HepG2 (cell line): ENCODE results near the gene SLC7A10. TPM values are rescaled to one million over a fixed set of nuclear protein-coding genes. Genes with fewer than 3 reads are reported as not detected.
A peak's percentile ranks its signal among the peaks of the same experiment; 100 is the strongest.

ENCODE experiments used
- CEBPG ChIP-seq: IDR thresholded peaks from 2 replicates; pipeline ENCODE4 v1.6.1; 2016
- DPF2 ChIP-seq: sonication (generic); formaldehyde crosslinking; IDR thresholded peaks from 2 replicates; pipeline ENCODE4 v1.4.0; 2020; ENCODE audit warnings: mild to moderate bottlenecking, low read depth, missing genetic modification reagents, borderline replicate concordance
- FOSL2 ChIP-seq: sonication (generic); formaldehyde crosslinking; IDR thresholded peaks from 2 replicates; pipeline ENCODE4 v1.4.0; 2020; ENCODE audit warnings: missing genetic modification reagents
- FOXK2 ChIP-seq: fragments of 450-650 bp; IDR thresholded peaks from 2 replicates; pipeline ENCODE4 v1.6.1; 2016
- GZF1 ChIP-seq: sonication (generic); formaldehyde crosslinking; IDR thresholded peaks from 2 replicates; pipeline ENCODE4 v1.5.1; 2020; ENCODE audit warnings: mild to moderate bottlenecking, missing genetic modification reagents
- HNF4A ChIP-seq: sonication (generic); formaldehyde crosslinking; IDR thresholded peaks from 2 replicates; pipeline ENCODE4 v1.4.0; 2020; ENCODE audit warnings: missing genetic modification reagents
- KLF13 ChIP-seq: sonication (generic); formaldehyde crosslinking; IDR thresholded peaks from 2 replicates; pipeline ENCODE4 v1.4.0; 2020; ENCODE audit warnings: mild to moderate bottlenecking, missing genetic modification reagents
- KMT2B ChIP-seq: IDR thresholded peaks from 2 replicates; pipeline ENCODE4 v1.6.1; 2016; ENCODE audit warnings: missing genetic modification reagents, missing compliant biosample characterization
- MBD4 ChIP-seq: IDR thresholded peaks from 2 replicates; pipeline ENCODE4 v1.6.1; 2012; ENCODE audit warnings: low read length, inconsistent platforms, borderline replicate concordance
- MIER2 ChIP-seq: IDR thresholded peaks from 2 replicates; pipeline ENCODE4 v1.6.1; 2016; ENCODE audit warnings: missing biosample characterization, missing genetic modification reagents
- PCBP1 ChIP-seq: fragments of 200-400 bp; formaldehyde crosslinking; IDR thresholded peaks from 2 replicates; pipeline ENCODE4 v1.6.1; 2017; ENCODE audit warnings: mild to moderate bottlenecking, low read depth, low read length, borderline replicate concordance
- SNRNP70 ChIP-seq: fragments of 200-400 bp; formaldehyde crosslinking; IDR thresholded peaks from 2 replicates; pipeline ENCODE4 v1.6.1; 2017; ENCODE audit warnings: mild to moderate bottlenecking, low read depth, low read length, moderate library complexity
- THYN1 ChIP-seq: sonication (generic); formaldehyde crosslinking; IDR thresholded peaks from 2 replicates; pipeline ENCODE4 v1.8.1; 2023; ENCODE audit warnings: low read depth, mild to moderate bottlenecking, moderate library complexity, missing genetic modification reagents, borderline replicate concordance
- ZNF136 ChIP-seq: sonication (generic); formaldehyde crosslinking; IDR thresholded peaks from 2 replicates; pipeline ENCODE4 v1.8.1; 2022; ENCODE audit warnings: low read depth, mild to moderate bottlenecking, moderate library complexity, missing genetic modification reagents
- ZNF292 ChIP-seq: sonication (generic); formaldehyde crosslinking; IDR thresholded peaks from 2 replicates; pipeline ENCODE4 v1.8.1; 2022; ENCODE audit warnings: mild to moderate bottlenecking, low read depth, missing genetic modification reagents, borderline replicate concordance
- ZSCAN12 ChIP-seq: sonication (generic); formaldehyde crosslinking; IDR thresholded peaks from 2 replicates; pipeline ENCODE4 v1.9.0; 2021; ENCODE audit warnings: mild to moderate bottlenecking, missing genetic modification reagents
- polyA plus RNA-seq, 8 experiments: library from polyadenylated mRNA; depleted of rRNA in 3 of 8; stranded (reverse) in 7 of 8; unstranded in 1 of 8; fragments of >200 nt; fragmentation: Illumina TruSeq in 4 of 8; extraction: Trizol in 4 of 8; gene quantifications; 2 replicates each; pipeline versions ENCODE4 v1.2.1 to v1.2.3, GENCODE V29; 2011 to 2016; ENCODE audit warnings: low read depth in 4 of 8, missing spikeins in 1 of 8, mixed read lengths in 1 of 8; ENCODE audit not compliant: insufficient read depth in 1 of 8
- total RNA-seq, 5 experiments: library from RNA; depleted of rRNA; stranded (reverse); fragments of >200 nt; fragmentation: Illumina TruSeq; extraction: Trizol; gene quantifications; 2 replicates each; pipeline ENCODE4 v1.2.3, GENCODE V29; 2016; ENCODE audit warnings: low read depth in 1 of 5
- TF ChIP-seq, protein P1 (sequence below): sonication (generic); formaldehyde crosslinking; IDR thresholded peaks from 2 replicates; pipeline ENCODE4 v1.8.0; 2022; ENCODE audit warnings: low read depth, missing genetic modification reagents
- TF ChIP-seq, protein P2 (sequence below): sonication (generic); formaldehyde crosslinking; IDR thresholded peaks from 2 replicates; pipeline ENCODE4 v1.8.0; 2022; ENCODE audit warnings: missing genetic modification reagents, mild to moderate bottlenecking, inconsistent platforms, borderline replicate concordance
- TF ChIP-seq, protein P3 (sequence below): conservative IDR thresholded peaks from 2 replicates; pipeline ENCODE4 v1.6.1; 2018; ENCODE audit warnings: missing genetic modification reagents
- TF ChIP-seq, protein P4 (sequence below): sonication (generic); formaldehyde crosslinking; conservative IDR thresholded peaks from 2 replicates; pipeline ENCODE4 v1.4.0; 2020; ENCODE audit warnings: missing genetic modification reagents
- TF ChIP-seq, protein P5 (sequence below): sonication (generic); formaldehyde crosslinking; IDR thresholded peaks from 2 replicates; pipeline ENCODE4 v1.4.0; 2020; ENCODE audit warnings: low read depth, mild to moderate bottlenecking, missing genetic modification reagents
- TF ChIP-seq, protein P6 (sequence below): sonication (generic); formaldehyde crosslinking; IDR thresholded peaks from 2 replicates; pipeline ENCODE4 v1.5.0; 2020; ENCODE audit warnings: mild to moderate bottlenecking, missing genetic modification reagents, moderate library complexity

SLC7A10 gene
- total and polyA plus RNA-seq, 2 of the 13 experiments (the other 11 are each of a cell fraction or from before 2014, with no cell fraction given): 1.1 to 2.2 TPM

DNA sequence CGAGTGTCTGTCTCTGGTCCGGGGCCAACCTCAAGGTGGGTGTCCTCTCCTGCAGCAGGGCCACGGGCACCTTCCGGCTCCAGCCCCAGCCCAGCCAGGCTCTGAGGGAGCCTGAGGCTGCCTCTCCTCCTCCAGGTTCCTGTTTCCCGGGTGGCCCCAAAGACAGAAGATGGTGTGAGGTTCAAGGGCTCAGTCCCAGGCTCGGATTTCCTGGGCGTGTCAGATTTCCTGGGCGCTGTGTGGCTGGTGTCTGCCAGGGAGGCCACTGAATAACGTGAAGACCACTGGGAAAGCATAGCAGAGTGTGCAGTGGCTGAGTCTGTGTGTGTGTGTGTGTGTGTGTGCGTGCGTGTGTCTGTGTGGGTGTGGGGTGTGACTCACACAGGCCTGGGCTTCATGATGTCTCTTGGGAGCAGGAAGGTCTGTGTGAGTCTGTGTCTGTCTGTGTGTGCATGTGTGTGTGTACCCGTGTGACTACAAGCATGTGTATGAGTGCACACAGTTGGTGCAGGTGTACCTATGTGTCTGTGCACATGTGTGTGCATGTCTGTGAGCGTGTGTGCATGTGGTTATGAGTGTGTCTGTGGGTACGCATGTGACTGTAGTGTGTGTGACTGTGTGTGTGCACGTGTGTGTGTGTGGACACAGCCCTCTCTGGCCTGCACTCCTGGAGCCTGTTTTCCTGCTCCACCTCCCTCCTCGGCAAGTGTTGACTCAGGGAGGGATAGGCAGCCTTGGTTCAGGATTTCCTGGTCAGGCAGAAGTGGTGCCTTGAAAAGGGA, 48.4 kb upstream of the SLC7A10 start (continued):
- TF ChIP-seq, protein P1, sequence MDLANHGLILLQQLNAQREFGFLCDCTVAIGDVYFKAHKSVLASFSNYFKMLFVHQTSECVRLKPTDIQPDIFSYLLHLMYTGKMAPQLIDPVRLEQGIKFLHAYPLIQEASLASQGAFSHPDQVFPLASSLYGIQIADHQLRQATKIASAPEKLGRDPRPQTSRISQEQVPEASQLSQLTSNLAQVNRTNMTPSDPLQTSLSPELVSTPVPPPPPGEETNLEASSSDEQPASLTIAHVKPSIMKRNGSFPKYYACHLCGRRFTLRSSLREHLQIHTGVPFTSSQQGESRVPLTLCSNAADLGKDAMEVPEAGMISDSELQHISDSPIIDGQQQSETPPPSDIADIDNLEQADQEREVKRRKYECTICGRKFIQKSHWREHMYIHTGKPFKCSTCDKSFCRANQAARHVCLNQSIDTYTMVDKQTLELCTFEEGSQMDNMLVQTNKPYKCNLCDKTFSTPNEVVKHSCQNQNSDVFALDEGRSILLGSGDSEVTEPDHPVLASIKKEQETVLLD (CRISPR knock-in tag): no peak
- TF ChIP-seq ZNF136 (CRISPR knock-in tag) (0 out of 2 replicates have a peak, but pooled peaks have one; percentile 11), DPF2 (CRISPR knock-in tag) (peak; percentile 71; the same call in 1 of the 2 replicates), MBD4 (no peak), MIER2 (CRISPR knock-in tag) (no peak; the same call in 1 of the 2 replicates), GZF1 (CRISPR knock-in tag) (no peak), PCBP1 (no peak), FOSL2 (peak; percentile 81), ZNF292 (CRISPR knock-in tag) (peak; percentile 64), ZSCAN12 (CRISPR knock-in tag) (no peak), HNF4A (CRISPR knock-in tag) (peak; percentile 62), SNRNP70 (no peak), FOXK2 (no peak), CEBPG (CRISPR knock-in tag) (peak; percentile 27; the same call in 1 of the 2 replicates), THYN1 (CRISPR knock-in tag) (no peak), KMT2B (peak; percentile 40; the same call in 1 of the 2 replicates), KLF13 (CRISPR knock-in tag) (no peak)
- TF ChIP-seq, protein P2, sequence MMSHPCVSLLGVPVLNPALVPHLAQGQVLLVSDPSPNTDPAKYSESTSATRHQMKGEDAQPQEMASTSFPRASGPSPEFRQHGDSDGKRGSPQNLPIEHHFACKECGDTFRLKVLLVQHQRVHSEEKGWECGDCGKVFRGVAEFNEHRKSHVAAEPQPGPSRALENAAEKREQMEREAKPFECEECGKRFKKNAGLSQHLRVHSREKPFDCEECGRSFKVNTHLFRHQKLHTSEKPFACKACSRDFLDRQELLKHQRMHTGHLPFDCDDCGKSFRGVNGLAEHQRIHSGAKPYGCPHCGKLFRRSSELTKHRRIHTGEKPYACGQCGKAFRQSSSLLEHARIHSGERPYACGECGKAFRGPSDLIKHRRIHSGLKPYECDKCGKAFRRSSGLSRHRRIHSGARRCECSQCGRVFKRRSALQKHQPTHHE (CRISPR knock-in tag): no peak
- TF ChIP-seq, protein P3, sequence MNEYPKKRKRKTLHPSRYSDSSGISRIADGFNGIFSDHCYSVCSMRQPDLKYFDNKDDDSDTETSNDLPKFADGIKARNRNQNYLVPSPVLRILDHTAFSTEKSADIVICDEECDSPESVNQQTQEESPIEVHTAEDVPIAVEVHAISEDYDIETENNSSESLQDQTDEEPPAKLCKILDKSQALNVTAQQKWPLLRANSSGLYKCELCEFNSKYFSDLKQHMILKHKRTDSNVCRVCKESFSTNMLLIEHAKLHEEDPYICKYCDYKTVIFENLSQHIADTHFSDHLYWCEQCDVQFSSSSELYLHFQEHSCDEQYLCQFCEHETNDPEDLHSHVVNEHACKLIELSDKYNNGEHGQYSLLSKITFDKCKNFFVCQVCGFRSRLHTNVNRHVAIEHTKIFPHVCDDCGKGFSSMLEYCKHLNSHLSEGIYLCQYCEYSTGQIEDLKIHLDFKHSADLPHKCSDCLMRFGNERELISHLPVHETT: 0 out of 2 replicates have a peak, but pooled peaks have one; percentile 65
- TF ChIP-seq, protein P4, sequence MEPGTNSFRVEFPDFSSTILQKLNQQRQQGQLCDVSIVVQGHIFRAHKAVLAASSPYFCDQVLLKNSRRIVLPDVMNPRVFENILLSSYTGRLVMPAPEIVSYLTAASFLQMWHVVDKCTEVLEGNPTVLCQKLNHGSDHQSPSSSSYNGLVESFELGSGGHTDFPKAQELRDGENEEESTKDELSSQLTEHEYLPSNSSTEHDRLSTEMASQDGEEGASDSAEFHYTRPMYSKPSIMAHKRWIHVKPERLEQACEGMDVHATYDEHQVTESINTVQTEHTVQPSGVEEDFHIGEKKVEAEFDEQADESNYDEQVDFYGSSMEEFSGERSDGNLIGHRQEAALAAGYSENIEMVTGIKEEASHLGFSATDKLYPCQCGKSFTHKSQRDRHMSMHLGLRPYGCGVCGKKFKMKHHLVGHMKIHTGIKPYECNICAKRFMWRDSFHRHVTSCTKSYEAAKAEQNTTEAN (CRISPR knock-in tag): peak; percentile 99
- TF ChIP-seq, protein P5, sequence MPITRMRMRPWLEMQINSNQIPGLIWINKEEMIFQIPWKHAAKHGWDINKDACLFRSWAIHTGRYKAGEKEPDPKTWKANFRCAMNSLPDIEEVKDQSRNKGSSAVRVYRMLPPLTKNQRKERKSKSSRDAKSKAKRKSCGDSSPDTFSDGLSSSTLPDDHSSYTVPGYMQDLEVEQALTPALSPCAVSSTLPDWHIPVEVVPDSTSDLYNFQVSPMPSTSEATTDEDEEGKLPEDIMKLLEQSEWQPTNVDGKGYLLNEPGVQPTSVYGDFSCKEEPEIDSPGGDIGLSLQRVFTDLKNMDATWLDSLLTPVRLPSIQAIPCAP (CRISPR knock-in tag): no peak
- TF ChIP-seq, protein P6, sequence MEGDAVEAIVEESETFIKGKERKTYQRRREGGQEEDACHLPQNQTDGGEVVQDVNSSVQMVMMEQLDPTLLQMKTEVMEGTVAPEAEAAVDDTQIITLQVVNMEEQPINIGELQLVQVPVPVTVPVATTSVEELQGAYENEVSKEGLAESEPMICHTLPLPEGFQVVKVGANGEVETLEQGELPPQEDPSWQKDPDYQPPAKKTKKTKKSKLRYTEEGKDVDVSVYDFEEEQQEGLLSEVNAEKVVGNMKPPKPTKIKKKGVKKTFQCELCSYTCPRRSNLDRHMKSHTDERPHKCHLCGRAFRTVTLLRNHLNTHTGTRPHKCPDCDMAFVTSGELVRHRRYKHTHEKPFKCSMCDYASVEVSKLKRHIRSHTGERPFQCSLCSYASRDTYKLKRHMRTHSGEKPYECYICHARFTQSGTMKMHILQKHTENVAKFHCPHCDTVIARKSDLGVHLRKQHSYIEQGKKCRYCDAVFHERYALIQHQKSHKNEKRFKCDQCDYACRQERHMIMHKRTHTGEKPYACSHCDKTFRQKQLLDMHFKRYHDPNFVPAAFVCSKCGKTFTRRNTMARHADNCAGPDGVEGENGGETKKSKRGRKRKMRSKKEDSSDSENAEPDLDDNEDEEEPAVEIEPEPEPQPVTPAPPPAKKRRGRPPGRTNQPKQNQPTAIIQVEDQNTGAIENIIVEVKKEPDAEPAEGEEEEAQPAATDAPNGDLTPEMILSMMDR (CRISPR knock-in tag): 0 out of 2 replicates have a peak, but pooled peaks have one; percentile 11
